Fibroblast of gingiva (primary cell): Measurements from ENCODE around the gene VAT1.
"Not testable (repeated sequence)": the region's sequence is repeated elsewhere in the genome, so short reads cannot be mapped to it uniquely, and the experiment has no call there.

Experiments
- DNase-seq: peaks from one replicate; pipeline ENCODE4 v3.0.0-alpha.2; 2011; ENCODE audit warnings: low read depth

Gene VAT1

DNA sequence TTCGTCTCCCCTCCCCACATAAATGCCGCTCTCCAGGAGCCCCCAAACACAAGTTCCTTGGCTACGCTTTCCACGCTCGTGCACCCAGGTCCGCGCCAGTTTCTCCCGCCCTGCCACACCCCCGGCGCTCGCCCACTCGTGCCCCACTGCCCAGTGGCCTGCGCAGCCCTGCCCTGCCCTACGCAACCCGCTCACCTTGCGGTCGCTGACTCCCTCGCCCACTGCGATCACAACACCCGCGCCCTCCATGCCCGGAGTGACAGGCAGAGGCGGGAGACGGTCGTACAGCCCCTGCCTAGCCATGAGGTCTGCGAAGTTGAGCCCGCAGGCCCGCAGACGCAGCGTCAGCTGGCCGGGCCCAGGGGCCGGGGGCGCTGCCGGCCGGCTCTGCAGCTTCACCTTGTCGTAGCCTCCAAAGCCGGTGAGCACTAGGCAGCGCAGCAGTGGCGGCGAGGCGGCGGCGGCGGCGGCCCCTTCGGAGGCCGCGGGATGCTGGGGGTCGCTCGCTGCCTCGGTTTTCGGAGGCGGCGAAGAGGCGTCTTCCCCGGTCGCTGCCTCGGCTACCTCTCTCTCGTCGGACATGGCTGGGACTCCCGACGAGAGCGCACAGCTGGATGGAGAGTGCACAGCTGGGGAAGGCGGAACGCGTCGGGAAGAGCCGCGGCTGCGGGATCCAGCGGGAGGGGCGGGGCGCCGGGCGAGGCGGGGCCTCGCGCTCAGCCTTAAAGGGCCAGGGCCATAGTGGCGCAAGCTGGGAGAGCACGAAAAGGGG, at the start of gene VAT1:
TSS of gene VAT1 (minus strand) at position 645 of the 772 bp plus-strand sequence. CDS start at position 582, 63 bp downstream.
- DNase-seq: peak; percentile 69

GRCh38 chr17:43070872-43071271, 48.7 kb upstream of the VAT1 start:
- DNase-seq: no peak

- peak; percentile 20 for DNase-seq
These were observed 48.1 kb upstream of the VAT1 start for GRCh38 chr17:43070257-43070656.

- DNase-seq: no peak
These were observed 47.2 kb upstream of the VAT1 start for GRCh38 chr17:43069368-43069898.

- peak; percentile 19 for DNase-seq
These were observed 46.6 kb upstream of the VAT1 start for GRCh38 chr17:43068570-43069367.

- DNase-seq: no peak
These were observed 40.9 kb upstream of the VAT1 start for GRCh38 chr17:43062984-43063638.

- no peak for DNase-seq
These were observed 33.9 kb upstream of the VAT1 start for GRCh38 chr17:43056051-43056450.

- DNase-seq: not testable (repeated sequence)
These were observed 30.8 kb upstream of the VAT1 start for GRCh38 chr17:43053008-43053407.

DNA sequence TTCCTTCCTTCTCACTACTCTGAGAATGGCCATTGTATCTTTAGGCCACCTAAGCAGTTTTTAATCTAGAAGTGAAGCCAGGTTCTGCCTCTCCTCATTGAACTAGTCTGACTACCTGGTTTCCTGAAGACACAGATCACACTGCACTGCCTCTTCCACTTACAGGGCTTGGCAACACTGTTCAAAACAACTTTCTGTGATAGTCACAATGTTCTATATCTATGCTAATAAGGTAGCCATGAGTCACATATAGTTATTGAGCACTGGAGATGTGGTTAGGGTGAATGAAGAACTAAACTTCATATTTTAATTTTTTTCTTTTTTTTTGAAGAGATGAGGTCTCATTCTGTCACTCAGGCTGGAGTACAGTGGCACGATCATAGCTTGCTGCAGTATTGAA, 29.8 kb upstream of the VAT1 start:
- no peak for DNase-seq

DNA sequence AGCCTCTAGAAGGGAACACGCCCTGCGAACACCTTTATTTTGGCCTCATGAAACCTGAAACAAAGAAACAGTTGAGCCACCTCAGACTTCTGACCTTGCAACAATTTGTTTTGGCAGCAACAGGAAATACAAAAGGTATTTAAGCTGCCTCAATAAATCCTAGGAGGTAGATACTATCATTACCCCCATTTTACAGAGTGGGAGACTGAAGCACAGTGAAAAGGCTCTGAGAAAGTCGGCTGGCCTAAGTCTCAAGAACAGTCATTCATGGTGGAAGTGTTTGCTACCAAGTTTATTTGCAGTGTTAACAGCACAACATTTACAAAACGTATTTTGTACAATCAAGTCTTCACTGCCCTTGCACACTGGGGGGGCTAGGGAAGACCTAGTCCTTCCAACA, 21.8 kb upstream of the VAT1 start:
- DNase-seq: no peak

GRCh38 chr17:43043307-43043706, 21.1 kb upstream of the VAT1 start:
- DNase-seq: no peak

- no peak for DNase-seq
These were observed 19.9 kb upstream of the VAT1 start for GRCh38 chr17:43042025-43042628.

- DNase-seq: no peak
These were observed 18.5 kb upstream of the VAT1 start for GRCh38 chr17:43040655-43041054.

DNA sequence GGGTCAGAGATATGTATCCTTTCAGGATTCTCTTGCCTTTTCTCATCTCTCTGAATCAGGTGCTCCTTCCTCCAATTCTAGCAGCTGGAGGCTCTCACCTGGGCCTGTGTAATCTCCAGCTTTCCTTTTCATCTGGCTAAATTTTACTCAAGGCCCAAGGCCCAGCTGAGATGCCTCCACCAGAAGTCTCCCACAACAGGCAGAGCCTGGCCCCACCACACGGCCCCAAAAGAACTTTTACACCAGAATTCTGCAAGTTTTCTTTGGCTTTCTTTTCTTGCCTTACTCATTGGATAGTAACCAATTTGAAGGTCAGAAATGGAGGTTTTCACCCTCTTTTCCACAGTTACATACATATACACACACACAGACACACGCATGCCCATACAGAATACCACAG, 17.5 kb upstream of the VAT1 start:
- DNase-seq: no peak

DNA sequence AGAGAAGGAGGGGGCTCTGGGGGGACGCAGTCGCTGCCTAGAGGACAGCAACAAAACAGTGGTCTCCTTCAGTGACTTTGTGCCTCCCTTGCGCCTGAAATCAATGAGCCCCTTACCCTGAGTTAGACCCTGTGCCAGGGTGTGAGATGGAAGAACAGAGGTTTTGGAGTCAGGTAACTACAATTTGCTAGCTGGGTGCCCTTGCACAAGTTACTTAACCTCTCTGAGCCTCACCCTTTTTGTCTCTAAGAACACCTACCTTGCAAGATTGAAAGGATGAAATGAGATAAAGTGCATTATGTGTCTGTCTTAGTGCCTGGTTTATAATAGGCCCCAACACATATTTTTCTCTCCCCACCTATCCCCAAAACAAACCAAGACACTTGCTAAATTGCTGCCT, 12.7 kb upstream of the VAT1 start:
- no peak for DNase-seq

GRCh38 chr17:43033948-43034881, 12.0 kb upstream of the VAT1 start:
- DNase-seq: no peak

GRCh38 chr17:43031666-43032065, 9.5 kb upstream of the VAT1 start:
- DNase-seq: no peak

GRCh38 chr17:43030137-43030767, 8.1 kb upstream of the VAT1 start:
- no peak for DNase-seq

- DNase-seq: no peak
These were observed 6.2 kb upstream of the VAT1 start for GRCh38 chr17:43028221-43028861.
